T-helper 1 cell treated with Interleukin-12 subunit alpha and Interleukin-12 subunit beta and Interleukin-4 antibody, amounts not matched to agents 30 μg/mL and 1 μg/mL, for 36 hours (primary cell): ENCODE measurements around the gene BTBD2.

Source experiments
- H3K27ac Mint-ChIP-seq: one replicate; pipeline ENCODE4 v1.8.0; 2021; ENCODE audit warnings: mild to moderate bottlenecking, mixed read lengths
- H3K27me3 Mint-ChIP-seq: one replicate; pipeline ENCODE4 v1.8.0; 2021; ENCODE audit warnings: low read depth, mixed read lengths
- H3K36me3 Mint-ChIP-seq: one replicate; pipeline ENCODE4 v1.8.0; 2021; ENCODE audit warnings: low read depth, mixed read lengths
- H3K4me1 Mint-ChIP-seq: one replicate; pipeline ENCODE4 v1.8.0; 2021; ENCODE audit warnings: low read depth, mixed read lengths
- H3K4me3 Mint-ChIP-seq: one replicate; pipeline ENCODE4 v1.8.0; 2021; ENCODE audit warnings: mild to moderate bottlenecking, moderate library complexity, mixed read lengths
- H3K9me3 Mint-ChIP-seq: one replicate; pipeline ENCODE4 v1.8.0; 2021; ENCODE audit warnings: mixed read lengths

Gene BTBD2

DNA sequence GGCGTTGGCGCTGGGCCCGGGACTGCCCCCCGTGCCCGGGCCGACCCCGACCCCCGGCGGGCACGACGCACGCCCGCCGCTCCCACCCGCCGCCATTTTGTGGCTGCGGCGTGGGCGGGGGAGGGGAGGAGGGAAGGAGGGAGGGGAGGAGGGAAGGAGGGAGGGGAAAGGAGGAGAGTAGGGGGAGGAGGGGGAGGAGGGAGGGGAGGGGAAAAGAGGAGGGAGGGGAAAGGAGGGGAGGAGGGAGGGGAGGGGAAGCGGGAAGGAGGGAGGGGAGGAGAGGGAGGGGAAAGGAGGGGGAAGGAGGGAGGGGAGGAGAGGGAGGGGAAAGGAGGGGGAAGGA, at the start of gene BTBD2:
BTBD2 (minus strand) TSS at position 107 of the 343 bp plus-strand sequence; CDS start at position 96, 11 bp downstream.
- H3K4me1 Mint-ChIP-seq = peaks cover 4% of the 10 kb centered on the region
- peak within 1 kb of the TSS; percentile 68 for H3K4me3 Mint-ChIP-seq
- no peak within 1 kb of the TSS for H3K27ac Mint-ChIP-seq
- H3K36me3 Mint-ChIP-seq = peaks cover 2% of the 10 kb centered on the region
- H3K9me3 Mint-ChIP-seq = no peaks in the 10 kb centered on the region
- H3K27me3 Mint-ChIP-seq = no peaks in the 10 kb centered on the region

DNA sequence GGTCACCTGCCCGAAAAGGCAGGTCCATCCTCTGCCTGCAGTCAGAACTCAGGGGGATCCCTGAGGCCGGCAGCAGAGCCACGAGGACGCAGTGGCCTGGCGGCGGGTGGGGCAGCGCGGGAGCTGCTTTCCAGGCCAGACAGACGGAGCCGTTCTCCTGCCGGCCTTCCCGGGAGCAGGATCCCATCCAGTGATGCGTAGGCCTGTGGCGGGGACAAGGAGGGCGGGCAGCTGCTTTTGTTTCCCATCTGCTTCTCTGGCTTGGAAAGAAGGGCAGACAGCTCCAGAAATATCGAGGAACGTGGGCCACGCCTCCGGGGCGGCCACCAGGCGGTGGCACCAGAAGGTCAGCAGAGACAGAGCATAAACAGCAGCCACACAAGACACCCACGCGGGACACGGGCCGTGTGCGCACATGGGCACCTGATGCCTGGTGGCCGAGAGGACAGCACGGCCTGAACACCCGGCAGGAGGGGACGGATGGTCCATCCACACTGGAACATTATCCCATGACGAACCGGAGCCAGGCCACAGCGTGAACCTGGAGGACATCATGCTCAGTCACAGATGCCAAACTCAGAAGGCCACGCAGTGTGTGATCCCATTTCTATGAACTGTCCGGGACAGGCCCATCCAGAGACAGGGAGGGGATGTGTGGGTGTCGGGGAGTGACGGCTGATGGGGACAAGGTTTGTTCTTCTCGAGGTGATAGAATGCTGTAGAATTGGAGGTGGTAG, 49.4 kb upstream of the BTBD2 start:
- H3K9me3 Mint-ChIP-seq = no peaks in the 10 kb centered on the region
- no peaks in the 10 kb centered on the region for H3K27me3 Mint-ChIP-seq
- peaks cover 7% of the 10 kb centered on the region for H3K36me3 Mint-ChIP-seq
- H3K4me3 Mint-ChIP-seq = no peak overlapping the region
- H3K4me1 Mint-ChIP-seq = peaks cover 19% of the 10 kb centered on the region
- H3K27ac Mint-ChIP-seq = no peak overlapping the region

DNA sequence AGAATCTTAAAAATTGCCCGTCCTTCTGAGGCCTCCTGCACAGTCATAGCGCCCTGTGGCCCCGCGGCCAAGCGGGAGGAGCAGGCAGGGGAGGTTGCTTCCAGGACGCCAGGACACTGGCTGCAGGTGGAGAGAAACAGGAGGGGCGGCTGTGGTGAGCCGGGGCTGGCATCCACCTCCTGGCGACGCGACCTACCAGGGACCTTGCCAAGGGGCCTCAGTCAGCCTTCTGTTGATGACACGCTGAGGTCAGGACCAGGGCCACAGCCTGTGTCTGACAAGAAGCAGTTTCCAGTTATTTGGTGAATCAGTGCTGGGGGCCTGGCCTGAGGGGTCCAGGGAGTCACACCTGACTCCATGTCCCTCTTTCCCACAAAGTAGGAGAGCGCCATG, 48.9 kb upstream of the BTBD2 start:
- Mint-ChIP-seq H3K9me3 (no peaks in the 10 kb centered on the region), H3K27ac (no peak overlapping the region)

DNA sequence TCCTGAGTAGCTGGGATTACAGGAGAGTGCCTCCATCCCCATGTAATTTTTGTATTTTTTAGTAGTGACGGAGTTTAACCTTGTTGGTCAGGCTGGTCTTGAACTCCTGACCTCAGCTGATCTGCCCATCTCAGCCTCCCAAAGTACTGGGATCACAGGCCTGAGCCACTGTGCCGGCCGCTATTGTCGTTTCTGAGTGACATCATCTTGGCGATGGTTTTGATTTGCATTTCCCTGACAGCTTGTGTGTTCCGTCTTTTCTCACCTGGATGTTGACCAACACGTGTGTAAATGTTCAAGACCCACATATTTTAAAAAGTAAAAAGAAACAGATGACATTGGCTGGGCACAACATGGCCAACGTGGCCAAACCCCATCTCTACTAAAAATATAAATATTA, 48.3 kb upstream of the BTBD2 start:
- Mint-ChIP-seq H3K4me3 (no peak overlapping the region), H3K27me3 (no peaks in the 10 kb centered on the region), H3K36me3 (peaks cover 7% of the 10 kb centered on the region), H3K9me3 (no peaks in the 10 kb centered on the region), H3K4me1 (peaks cover 16% of the 10 kb centered on the region), H3K27ac (no peak overlapping the region)

More for the DNA sequence above, 48.9 kb upstream of the BTBD2 start:
- Mint-ChIP-seq H3K4me3 (no peak overlapping the region), H3K4me1 (peaks cover 16% of the 10 kb centered on the region), H3K36me3 (peaks cover 7% of the 10 kb centered on the region), H3K27me3 (no peaks in the 10 kb centered on the region)

DNA sequence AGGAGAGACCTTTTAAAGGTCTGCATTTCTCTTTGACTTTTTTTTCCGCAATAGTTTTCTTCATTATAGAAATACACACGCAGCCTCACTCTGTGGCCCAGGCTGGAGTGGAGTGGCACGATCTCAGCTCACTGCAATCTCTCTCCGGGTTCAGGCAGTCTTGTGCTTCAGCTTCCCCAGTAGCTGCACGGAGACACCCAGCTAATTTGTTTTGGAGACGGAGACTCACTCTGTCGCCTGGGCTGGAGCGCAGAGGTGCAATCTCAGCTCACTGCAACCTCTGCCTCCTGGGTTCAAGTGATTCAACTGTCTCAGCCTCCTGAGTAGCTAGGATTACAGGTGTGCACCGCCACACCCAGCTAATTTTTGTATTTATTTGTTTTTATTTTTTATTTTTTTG, 47.3 kb upstream of the BTBD2 start:
- no peaks in the 10 kb centered on the region for H3K9me3 Mint-ChIP-seq
- peak overlapping the region; percentile 53 for H3K27ac Mint-ChIP-seq
- H3K4me3 Mint-ChIP-seq = peak overlapping the region; percentile 83
- no peaks in the 10 kb centered on the region for H3K27me3 Mint-ChIP-seq
- H3K4me1 Mint-ChIP-seq = peaks cover 15% of the 10 kb centered on the region
- H3K36me3 Mint-ChIP-seq = peaks cover 2% of the 10 kb centered on the region

DNA sequence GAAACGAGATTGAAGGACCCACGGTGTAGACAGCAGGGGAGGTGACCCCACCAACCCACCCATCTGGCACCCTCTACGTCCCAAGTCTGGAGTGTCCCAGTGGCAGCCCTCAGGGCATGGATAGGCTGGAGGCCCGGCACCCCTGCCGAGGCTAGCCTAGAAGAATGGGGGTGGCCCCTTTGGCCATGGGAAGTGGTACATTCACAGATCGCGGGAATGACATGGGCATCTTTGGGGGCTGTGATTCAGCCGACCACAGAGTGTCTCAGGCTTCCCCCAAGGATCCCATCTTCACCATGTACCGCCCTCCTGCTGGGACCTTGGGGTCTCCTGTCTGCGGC, 46.8 kb upstream of the BTBD2 start:
- Mint-ChIP-seq H3K27ac (peak overlapping the region; percentile 55), H3K27me3 (no peaks in the 10 kb centered on the region), H3K36me3 (peaks cover 2% of the 10 kb centered on the region), H3K9me3 (no peaks in the 10 kb centered on the region), H3K4me3 (peak overlapping the region; percentile 83), H3K4me1 (peaks cover 15% of the 10 kb centered on the region)

DNA sequence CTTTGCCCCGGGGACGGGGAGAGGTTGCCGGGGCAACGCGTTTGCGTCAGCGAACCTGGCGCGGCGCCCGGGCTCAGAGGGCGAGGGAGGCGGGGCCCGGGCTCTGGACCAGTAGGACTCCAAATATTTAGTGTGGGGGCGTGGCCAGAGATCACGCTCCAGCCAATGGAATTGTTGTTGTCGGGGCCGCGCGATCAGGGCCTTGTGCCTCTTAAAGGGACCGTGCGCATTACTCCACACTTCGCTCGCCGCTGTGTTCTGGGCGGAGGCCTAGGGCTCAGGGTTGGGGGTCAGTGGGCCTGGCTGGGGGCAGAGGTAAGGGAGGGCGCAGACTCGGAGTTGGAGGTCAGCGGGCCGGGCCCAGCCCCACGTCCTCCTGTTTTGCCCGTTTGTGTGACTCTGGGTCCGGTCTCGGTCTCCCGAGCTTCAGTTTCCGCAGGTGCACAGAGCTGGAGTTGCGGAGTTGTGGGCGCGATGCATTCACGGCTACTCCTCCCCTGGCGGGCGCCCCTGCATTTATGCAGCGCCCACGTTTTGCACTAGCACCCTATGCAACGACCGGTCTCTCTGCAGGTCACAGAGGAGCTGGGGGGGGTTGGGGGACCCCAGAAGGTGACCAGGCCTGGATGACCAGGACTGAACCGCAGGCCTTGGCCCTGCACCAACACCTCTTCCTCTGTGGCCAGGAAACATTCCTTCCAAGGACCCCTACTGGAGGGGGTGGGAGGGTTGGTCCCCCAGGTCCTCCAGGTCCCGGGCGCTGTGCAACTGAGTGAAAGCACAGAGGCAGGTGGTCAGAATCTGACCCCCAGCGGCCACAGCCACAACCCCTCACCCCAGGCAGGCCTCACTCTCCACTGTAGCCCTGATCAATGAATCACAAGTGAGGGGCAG, 46.2 kb upstream of the BTBD2 start:
- Mint-ChIP-seq H3K36me3 (peaks cover 2% of the 10 kb centered on the region), H3K27me3 (no peaks in the 10 kb centered on the region), H3K4me3 (peak overlapping the region; percentile 83), H3K4me1 (peaks cover 15% of the 10 kb centered on the region), H3K9me3 (no peaks in the 10 kb centered on the region), H3K27ac (peak overlapping the region; percentile 85)

DNA sequence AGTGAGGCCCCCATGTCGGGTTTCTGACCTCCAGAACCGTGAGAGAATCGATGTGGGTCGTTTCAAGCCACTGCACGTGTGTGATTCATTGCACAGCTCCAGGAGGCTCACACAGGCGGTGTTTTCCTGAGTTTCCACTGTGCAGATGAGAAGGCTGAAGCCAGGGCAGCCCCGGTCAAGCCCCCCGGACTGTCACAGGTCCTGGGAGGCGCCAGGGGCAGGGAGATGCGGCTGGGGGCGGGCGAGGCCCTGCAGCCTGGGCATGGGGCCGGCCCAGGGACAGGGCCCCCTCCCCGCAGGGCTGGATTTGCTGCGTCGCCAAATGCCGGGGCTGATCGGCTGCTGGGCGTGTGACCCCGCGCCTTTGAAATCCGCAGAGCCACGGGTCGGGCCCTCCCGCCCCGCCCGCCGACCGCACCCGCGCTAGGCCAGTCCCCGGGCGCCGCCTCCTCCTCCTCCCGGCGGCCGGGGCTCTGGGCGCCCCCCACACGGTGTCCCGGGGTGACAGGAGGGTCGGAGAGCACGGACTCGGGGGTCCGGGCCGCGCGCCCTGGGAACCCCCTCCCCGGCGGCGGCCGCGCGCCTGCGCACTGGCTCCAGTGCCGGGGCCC, 45.5 kb upstream of the BTBD2 start:
- Mint-ChIP-seq H3K9me3 (no peaks in the 10 kb centered on the region), H3K27ac (peak overlapping the region; percentile 98), H3K36me3 (peaks cover 2% of the 10 kb centered on the region), H3K4me3 (peak overlapping the region; percentile 92), H3K4me1 (peaks cover 18% of the 10 kb centered on the region), H3K27me3 (no peaks in the 10 kb centered on the region)

DNA sequence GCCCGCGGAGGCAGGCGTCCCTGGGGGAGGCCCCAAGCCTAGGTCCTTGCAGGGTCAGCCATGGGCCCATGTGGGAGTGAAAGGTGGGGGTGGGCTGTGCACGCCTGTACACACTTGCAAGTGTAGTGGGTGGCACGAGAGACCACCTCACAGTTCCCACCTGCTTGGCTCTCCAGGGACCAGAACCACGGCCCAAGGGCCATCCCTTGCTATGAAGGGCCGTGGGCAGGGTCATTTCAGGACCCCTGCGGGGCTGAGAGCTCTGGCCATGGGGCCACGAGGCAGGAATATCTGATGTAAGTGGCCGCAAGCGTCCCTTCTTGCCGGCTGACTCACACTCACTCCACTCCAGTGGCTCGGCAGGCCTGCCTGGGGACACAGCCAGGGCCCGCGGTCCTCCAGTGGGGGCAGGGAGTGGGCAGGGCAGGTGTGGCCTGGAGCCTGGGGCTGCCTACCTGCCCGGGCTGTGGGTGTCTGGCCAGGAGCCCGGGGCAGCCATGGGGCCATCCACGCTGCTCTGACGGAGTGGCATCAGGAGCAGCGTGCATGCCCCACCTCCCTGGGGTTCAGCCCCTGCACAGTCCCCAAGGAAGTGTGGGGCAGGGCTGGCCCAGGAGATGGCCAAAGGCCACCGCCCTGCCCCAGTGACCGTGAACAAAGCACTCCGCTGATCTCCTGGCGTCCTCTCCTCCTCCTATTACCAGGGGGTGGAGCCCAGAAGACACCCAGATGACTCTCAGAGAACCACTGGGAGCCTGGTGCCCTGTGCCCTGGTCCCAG, 44.1 kb upstream of the BTBD2 start:
- H3K9me3 Mint-ChIP-seq = no peaks in the 10 kb centered on the region
- H3K27ac Mint-ChIP-seq = peak overlapping the region; percentile 98
- H3K4me1 Mint-ChIP-seq = peaks cover 24% of the 10 kb centered on the region
- H3K4me3 Mint-ChIP-seq = peak overlapping the region; percentile 92
- H3K27me3 Mint-ChIP-seq = no peaks in the 10 kb centered on the region
- no peaks in the 10 kb centered on the region for H3K36me3 Mint-ChIP-seq

DNA sequence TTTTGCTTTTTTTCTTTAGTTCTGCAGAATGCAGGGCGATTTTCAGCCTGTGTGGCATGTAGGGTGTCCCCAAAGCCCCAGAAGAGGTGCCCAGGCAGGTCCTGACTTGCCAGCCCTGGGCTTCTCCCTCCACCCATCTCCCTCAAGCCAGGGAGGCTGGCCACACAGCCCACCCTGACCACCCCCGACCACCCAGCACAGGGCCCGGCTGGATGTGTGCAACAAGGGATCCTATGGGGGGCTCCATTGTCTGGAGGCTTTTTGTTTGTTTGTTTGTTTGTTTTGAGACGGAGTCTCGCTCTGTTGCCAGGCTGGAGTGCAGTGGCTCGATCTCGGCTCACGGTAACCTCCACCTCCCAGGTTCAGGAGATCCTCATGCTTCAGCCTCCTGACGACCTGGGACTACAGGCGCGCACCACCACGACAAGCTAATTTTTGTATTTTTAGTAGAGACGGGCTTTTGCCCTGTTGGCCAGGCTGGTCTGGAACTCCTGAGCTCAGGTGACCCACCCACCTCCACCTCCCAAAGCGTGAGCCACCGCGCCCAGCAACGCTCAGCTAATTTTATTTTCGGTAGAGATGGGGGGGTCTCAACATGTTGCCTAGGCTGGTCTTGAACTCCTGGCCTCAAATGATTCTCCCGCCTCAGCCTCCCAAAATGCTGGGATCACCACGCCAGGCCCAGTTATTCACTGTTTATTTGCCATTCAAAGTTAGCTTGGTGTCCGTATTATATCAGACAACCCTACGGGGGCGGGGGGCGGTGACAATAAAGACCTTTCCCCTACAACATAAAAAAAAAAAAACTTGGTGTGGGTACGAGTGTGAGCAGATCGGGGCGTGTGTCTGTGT, 43.3 kb upstream of the BTBD2 start:
- no peaks in the 10 kb centered on the region for H3K36me3 Mint-ChIP-seq
- no peaks in the 10 kb centered on the region for H3K9me3 Mint-ChIP-seq
- peak overlapping the region; percentile 44 for H3K4me3 Mint-ChIP-seq
- peak overlapping the region; percentile 80 for H3K27ac Mint-ChIP-seq
- H3K4me1 Mint-ChIP-seq = peaks cover 24% of the 10 kb centered on the region
- no peaks in the 10 kb centered on the region for H3K27me3 Mint-ChIP-seq

DNA sequence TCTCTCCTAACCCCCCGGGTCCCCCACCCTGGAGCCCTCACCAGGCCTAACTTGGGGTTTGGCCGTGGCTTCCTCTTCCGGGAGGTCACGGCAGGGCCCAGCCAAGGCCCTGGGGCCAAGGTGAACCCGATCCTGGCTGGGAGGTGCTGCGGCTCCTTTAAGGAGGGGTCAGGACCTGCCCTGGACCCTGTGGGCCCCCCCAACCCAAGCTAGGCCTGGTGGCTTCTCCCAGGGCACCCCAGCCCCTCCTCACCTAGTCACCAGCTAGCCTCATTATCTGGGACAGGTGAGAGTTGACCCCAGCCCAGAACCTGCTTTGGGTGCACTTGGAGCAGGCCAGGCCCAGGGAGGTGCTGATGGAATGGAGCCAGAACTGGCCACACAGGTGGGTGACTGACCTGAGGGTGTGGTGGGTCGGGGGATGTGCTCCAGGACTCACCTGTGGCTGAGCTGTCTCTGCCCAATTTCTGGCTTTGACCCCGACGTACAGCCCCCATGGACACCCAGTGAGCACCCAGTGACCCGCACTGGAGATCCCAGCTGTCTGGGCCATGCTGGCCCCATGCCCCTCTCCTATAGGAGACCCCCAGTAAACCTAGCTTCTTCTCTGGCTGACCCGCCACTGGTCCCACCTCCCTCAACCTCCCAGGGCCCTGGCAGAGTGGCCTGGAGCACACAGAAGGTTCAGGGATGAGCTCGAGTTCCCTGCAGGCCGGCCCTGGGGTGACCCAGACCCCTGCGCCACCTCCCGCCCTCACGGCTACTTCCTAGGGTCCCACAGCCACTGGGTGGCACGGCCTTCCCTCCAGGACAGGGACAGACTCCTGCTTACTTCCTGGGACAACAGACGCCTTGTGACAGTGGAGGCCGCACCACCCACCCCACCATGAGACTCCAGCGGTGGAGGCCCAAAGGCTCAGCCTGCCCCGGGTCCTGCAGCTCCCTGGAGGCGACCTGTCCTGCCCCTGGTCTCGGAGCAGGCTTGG, 42.3 kb upstream of the BTBD2 start:
- H3K27ac Mint-ChIP-seq = peak overlapping the region; percentile 52
- H3K36me3 Mint-ChIP-seq = no peaks in the 10 kb centered on the region
- no peaks in the 10 kb centered on the region for H3K27me3 Mint-ChIP-seq
- H3K9me3 Mint-ChIP-seq = no peaks in the 10 kb centered on the region
- peaks cover 24% of the 10 kb centered on the region for H3K4me1 Mint-ChIP-seq
- H3K4me3 Mint-ChIP-seq = peak overlapping the region; percentile 40

DNA sequence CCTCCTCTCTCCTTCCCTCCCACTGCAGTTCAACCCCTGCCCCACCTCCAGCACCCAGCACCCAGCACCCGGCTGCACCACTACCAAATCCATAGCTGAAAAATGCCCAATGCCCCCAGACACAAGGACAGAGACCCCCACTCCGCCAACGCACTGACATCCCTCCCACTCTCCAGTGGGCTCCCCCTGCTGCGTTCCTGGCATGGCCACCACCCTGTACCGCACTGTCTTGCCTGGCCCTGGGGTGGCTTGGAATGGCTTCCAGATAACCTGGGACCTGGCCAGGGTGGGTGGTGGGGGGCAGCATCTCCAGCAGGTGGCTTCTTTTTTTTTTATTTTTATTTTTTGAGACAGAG, 41.3 kb upstream of the BTBD2 start:
- no peaks in the 10 kb centered on the region for H3K9me3 Mint-ChIP-seq
- peaks cover 25% of the 10 kb centered on the region for H3K4me1 Mint-ChIP-seq
- H3K4me3 Mint-ChIP-seq = peak overlapping the region; percentile 40
- peak overlapping the region; percentile 90 for H3K27ac Mint-ChIP-seq
- no peaks in the 10 kb centered on the region for H3K36me3 Mint-ChIP-seq
- H3K27me3 Mint-ChIP-seq = no peaks in the 10 kb centered on the region
